GM13977 (cell line): ENCODE measurements around the gene NUBPL.

Source experiments
- DNase-seq: peaks from one replicate; pipeline ENCODE4 v3.0.0; 2012; ENCODE audit warnings: low spot score
- in situ Hi-C: fragments of 300-500 bp; cut with MboI; formaldehyde crosslinking; loops from one replicate; pipeline ENCODE4 v1.12.0; 2022; ENCODE audit warnings: low sequenced_read_pairs, low pct_unique_long_range_greater_than_20kb, mixed read lengths, inconsistent platforms; ENCODE audit not compliant: unreplicated experiment
- TF ChIP-seq, protein P1 (sequence below): IDR thresholded peaks from 2 replicates; pipeline ENCODE4 v1.5.1; 2012; ENCODE audit warnings: mild to moderate bottlenecking, control low read depth; ENCODE audit not compliant: insufficient read depth; ENCODE audit errors: extremely low read depth, missing control alignments

Gene NUBPL

DNA sequence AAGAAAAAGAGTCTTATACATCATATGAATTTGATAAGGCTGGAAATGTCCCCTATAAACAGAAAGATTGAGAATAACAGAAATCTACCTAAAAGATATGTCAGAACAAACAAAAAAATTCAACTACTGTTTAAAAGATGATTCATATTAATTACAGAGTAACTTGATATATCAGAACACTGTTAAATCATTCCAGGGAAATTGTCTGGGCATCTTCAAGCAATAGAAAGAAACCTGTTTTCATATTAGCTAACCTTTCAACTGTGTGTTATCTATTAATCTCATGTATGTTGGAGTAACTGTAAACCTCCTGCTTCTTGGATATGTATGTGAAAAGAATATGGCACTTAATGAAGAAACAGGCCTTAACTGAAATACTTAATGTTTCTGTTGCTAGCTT, 96.7 kb downstream of the NUBPL start:
- in situ Hi-C loops = no loop called here
- no peak for DNase-seq
- TF ChIP-seq, protein P1, sequence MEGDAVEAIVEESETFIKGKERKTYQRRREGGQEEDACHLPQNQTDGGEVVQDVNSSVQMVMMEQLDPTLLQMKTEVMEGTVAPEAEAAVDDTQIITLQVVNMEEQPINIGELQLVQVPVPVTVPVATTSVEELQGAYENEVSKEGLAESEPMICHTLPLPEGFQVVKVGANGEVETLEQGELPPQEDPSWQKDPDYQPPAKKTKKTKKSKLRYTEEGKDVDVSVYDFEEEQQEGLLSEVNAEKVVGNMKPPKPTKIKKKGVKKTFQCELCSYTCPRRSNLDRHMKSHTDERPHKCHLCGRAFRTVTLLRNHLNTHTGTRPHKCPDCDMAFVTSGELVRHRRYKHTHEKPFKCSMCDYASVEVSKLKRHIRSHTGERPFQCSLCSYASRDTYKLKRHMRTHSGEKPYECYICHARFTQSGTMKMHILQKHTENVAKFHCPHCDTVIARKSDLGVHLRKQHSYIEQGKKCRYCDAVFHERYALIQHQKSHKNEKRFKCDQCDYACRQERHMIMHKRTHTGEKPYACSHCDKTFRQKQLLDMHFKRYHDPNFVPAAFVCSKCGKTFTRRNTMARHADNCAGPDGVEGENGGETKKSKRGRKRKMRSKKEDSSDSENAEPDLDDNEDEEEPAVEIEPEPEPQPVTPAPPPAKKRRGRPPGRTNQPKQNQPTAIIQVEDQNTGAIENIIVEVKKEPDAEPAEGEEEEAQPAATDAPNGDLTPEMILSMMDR = no peak

DNA sequence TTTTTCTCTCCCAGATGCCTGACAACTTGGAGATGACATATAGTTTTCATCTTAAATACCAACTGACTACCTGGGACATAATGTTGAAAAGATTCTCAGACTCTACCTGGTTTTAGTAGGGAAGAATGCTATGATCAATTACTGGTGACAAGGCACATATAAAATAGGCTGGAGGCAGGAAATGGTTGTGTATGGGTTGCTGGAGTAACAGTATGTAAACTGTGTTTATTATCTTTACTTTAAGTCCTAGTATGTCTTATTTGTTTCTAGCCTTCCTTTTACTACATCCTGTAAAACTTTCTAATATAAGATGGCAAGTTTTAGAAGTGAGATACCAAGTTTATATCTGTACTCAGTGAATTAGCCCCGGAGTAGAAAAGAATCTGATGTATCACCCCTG, 98.1 kb downstream of the NUBPL start:
- DNase-seq = no peak
- TF ChIP-seq, protein P1 = no peak

DNA sequence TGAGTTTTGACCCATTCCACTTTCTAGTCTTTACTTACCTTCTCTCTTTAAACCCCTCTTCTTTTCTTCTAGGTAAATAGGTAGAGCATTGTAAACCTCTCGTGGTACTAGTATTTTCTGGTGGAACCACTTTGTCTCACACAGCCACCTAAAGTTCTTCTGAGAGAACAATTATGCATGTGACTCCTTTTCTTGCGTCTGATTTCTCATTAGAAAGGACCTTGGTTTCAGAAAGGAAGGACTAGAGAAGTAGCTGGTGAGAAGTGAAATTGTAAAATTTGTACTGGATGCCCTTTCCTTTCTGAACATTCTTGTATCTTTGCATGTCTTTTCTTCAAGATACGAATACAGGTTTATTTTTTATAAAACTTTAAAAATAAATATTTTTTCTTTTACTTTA, 99.0 kb downstream of the NUBPL start:
- TF ChIP-seq, protein P1 = no peak
- no peak for DNase-seq
- in situ Hi-C loops = no loop called here

More for the DNA sequence above, 98.1 kb downstream of the NUBPL start:
- in situ Hi-C loops = no loop called here

DNA sequence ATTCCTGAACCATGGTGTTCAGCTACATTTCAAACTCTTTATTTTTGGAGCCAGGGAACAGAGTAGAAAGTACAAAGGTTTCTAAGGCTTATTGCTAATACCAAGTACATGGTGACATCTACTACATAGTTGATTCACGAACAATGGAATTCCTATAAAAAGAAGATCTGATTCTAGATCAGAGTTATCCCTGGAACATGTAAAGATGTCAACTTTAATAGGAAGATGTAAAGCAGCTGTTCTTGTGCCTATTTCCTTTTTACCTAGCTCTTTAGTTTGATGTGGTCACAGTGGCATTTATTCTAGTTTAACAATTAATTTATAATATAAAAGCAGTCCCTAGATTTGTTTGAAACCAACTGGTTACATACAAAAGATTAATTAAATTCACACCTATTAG, 99.5 kb downstream of the NUBPL start:
- in situ Hi-C loops = no loop called here
- DNase-seq = no peak
- TF ChIP-seq, protein P1 = no peak

DNA sequence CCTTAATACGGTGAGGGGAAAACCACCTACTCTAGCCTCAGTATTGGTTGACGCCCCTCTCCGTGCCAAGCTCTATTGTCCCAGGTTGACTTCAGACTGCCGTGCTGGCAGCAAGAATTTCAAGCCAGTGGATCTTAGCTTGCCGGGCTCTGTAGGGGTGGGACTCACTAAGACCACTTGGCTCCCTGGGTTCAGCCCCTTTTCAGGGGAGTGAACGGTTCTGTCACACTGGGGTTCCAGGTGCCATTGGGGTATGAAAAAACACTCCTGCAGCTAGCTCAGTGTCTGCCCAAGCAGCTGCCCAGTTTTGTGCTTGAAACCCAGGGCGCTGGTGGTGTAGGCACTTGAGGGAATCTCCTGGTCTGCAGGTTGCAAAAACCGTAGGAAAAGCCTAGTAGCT, 107.1 kb downstream of the NUBPL start:
- in situ Hi-C loops = no loop called here
- TF ChIP-seq, protein P1 = no peak

DNA sequence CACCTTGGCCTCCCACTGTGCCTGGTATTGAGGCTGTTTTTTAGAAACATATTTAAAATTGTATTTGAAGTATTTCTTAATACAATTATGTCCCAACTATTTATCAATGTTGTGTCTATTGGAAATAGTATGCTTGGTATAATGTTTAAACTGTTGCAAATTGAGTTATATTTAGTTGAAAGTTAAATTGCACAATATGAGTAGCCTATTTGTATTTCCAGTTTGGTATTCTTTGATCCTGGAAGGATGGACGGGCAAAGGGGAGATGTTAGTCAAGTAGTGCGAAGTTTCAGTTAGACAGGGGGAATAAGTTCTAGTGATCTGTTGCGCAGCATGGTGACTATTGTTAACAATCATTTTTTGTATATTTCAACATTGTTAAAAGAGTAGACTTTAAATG, 111.5 kb downstream of the NUBPL start:
- in situ Hi-C loops = no loop called here
- DNase-seq = no peak
- TF ChIP-seq, protein P1 = no peak

More for the DNA sequence above, 107.1 kb downstream of the NUBPL start:
- no peak for DNase-seq

DNA sequence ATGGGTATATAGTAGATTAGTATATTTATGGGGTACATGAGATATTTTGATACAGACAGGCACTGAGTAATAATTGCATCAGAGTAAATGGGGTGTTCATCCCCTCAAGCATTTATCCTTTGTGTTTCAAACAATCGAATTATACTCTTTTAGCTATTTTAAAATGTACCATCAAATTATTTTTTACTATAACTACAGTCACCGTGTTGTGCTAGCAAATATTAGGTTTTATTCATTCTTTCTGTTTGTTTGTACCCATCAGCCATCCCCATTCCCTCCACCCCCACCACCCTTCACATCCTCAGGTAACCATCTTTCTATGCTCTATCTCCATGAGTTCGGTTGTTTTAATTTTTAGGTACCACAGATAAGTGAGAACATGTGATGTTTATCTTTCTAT, 115.8 kb downstream of the NUBPL start:
- TF ChIP-seq, protein P1 = no peak
- DNase-seq = no peak
- in situ Hi-C loops = no loop called here
